WTC11 (cell line): ENCODE measurements around the gene ZER1. TPM values are rescaled to one million over a fixed set of nuclear protein-coding genes. Genes with fewer than 3 reads are reported as not detected.

ENCODE experiments used
- ATAC-seq: fragments of 200-7000 bp; cut with Tn5 transposase; 2 replicates; pipeline ENCODE4 v1.10.0; 2021; ENCODE audit warnings: mild to moderate bottlenecking, moderate library complexity
- CTCF ChIA-PET: fragments of 300-600 bp; sonication (Branson Sonifier 250); formaldehyde crosslinking; loops from one replicate; lab custom pipeline; 2021; ENCODE audit warnings: antibody characterized with exemption; lab: Charles Lee
- POLR2A ChIA-PET: fragments of 350-600 bp; sonication (Branson Sonifier 250); formaldehyde crosslinking; loops from one replicate; lab custom pipeline; 2021; ENCODE audit warnings: antibody characterized with exemption; lab: Charles Lee
- DNase-seq: peaks from one replicate; pipeline ENCODE4 v3.0.0; 2021; ENCODE audit warnings: low spot score
- H3K27ac Mint-ChIP-seq: 2 replicates; pipeline ENCODE4 v1.8.0; 2021; ENCODE audit warnings: mixed read lengths
- H3K27me3 Mint-ChIP-seq: 2 replicates; pipeline ENCODE4 v1.8.0; 2021; ENCODE audit warnings: low read depth, mild to moderate bottlenecking, moderate library complexity, mixed read lengths
- H3K36me3 Mint-ChIP-seq: 2 replicates; pipeline ENCODE4 v1.8.0; 2021; ENCODE audit warnings: mixed read lengths
- H3K4me1 Mint-ChIP-seq: 2 replicates; pipeline ENCODE4 v1.8.0; 2022; ENCODE audit warnings: mixed read lengths
- H3K4me3 Mint-ChIP-seq: 2 replicates; pipeline ENCODE4 v1.8.0; 2021; ENCODE audit warnings: mild to moderate bottlenecking, moderate library complexity, mixed read lengths
- H3K9me3 Mint-ChIP-seq: 2 replicates; pipeline ENCODE4 v1.8.0; 2021; ENCODE audit warnings: mixed read lengths
- ATF1 ChIP-seq: sonication (generic); formaldehyde crosslinking; IDR thresholded peaks from 2 replicates; pipeline ENCODE4 v1.8.1; 2023; ENCODE audit warnings: mild to moderate bottlenecking, moderate library complexity, missing genetic modification reagents
- CBFB ChIP-seq: sonication (generic); formaldehyde crosslinking; IDR thresholded peaks from 2 replicates; pipeline ENCODE4 v1.8.1; 2022; ENCODE audit warnings: mild to moderate bottlenecking, low read depth, missing genetic modification reagents
- GRHL2 ChIP-seq: fragments of 250-450 bp; sonication (Bioruptor Pico); IDR thresholded peaks from 2 replicates; pipeline ENCODE4 v1.8.0; 2022; ENCODE audit warnings: mild to moderate bottlenecking, moderate library complexity; ENCODE audit not compliant: insufficient replicate concordance, severe bottlenecking
- IRF2 ChIP-seq: sonication (generic); formaldehyde crosslinking; IDR thresholded peaks from 2 replicates; pipeline ENCODE4 v1.8.0; 2022; ENCODE audit warnings: low read depth, missing genetic modification reagents, borderline replicate concordance
- JAZF1 ChIP-seq: fragments of 250-450 bp; sonication (Bioruptor Pico); IDR thresholded peaks from 2 replicates; pipeline ENCODE4 v1.9.0; 2021; ENCODE audit warnings: moderate library complexity, mild to moderate bottlenecking, inconsistent platforms
- SMAD4 ChIP-seq: sonication (generic); formaldehyde crosslinking; IDR thresholded peaks from 2 replicates; pipeline ENCODE4 v1.8.0; 2022; ENCODE audit warnings: mild to moderate bottlenecking, missing genetic modification reagents
- TEAD4 ChIP-seq: sonication (generic); formaldehyde crosslinking; IDR thresholded peaks from 2 replicates; pipeline ENCODE4 v1.8.0; 2022; ENCODE audit warnings: mild to moderate bottlenecking, missing genetic modification reagents
- ZNF138 ChIP-seq: sonication (generic); formaldehyde crosslinking; conservative IDR thresholded peaks from 2 replicates; pipeline ENCODE4 v1.8.1; 2022; ENCODE audit warnings: mild to moderate bottlenecking, moderate library complexity, missing genetic modification reagents
- ZNF219 ChIP-seq: sonication (generic); formaldehyde crosslinking; IDR thresholded peaks from 2 replicates; pipeline ENCODE4 v1.8.0; 2023; ENCODE audit warnings: missing genetic modification reagents, mild to moderate bottlenecking, borderline replicate concordance
- ZNF232 ChIP-seq: sonication (generic); formaldehyde crosslinking; IDR thresholded peaks from 2 replicates; pipeline ENCODE4 v1.8.0; 2022; ENCODE audit warnings: mild to moderate bottlenecking, missing genetic modification reagents
- ZNF416 ChIP-seq: fragments of 250-450 bp; sonication (Bioruptor Pico); IDR thresholded peaks from 2 replicates; pipeline ENCODE4 v1.9.0; 2021; ENCODE audit warnings: mild to moderate bottlenecking, inconsistent platforms
- total RNA-seq: library from RNA; stranded (reverse); gene quantifications from 3 replicates; pipeline ENCODE4 v1.2.3, GENCODE V29; 2021
- TF ChIP-seq, protein P1 (sequence below): sonication (generic); formaldehyde crosslinking; IDR thresholded peaks from 2 replicates; pipeline ENCODE4 v1.8.1; 2023; ENCODE audit warnings: mild to moderate bottlenecking, missing genetic modification reagents
- TF ChIP-seq, protein P2 (sequence below): sonication (generic); formaldehyde crosslinking; IDR thresholded peaks from 2 replicates; pipeline ENCODE4 v1.8.1; 2022; ENCODE audit warnings: low read depth, missing genetic modification reagents, borderline replicate concordance
- TF ChIP-seq, protein P3 (sequence below): sonication (generic); formaldehyde crosslinking; conservative IDR thresholded peaks from 2 replicates; pipeline ENCODE4 v1.8.1; 2022; ENCODE audit warnings: mild to moderate bottlenecking, missing genetic modification reagents
- TF ChIP-seq, protein P4 (sequence below): fragments of 200-600 bp; IDR thresholded peaks from 2 replicates; pipeline ENCODE4 v1.8.0; 2022; ENCODE audit warnings: antibody characterized with exemption
- TF ChIP-seq, protein P5 (sequence below): sonication (generic); formaldehyde crosslinking; IDR thresholded peaks from 2 replicates; pipeline ENCODE4 v1.8.0; 2022; ENCODE audit warnings: missing genetic modification reagents
- TF ChIP-seq, protein P6 (sequence below): sonication (generic); formaldehyde crosslinking; IDR thresholded peaks from 2 replicates; pipeline ENCODE4 v1.8.1; 2023; ENCODE audit warnings: mild to moderate bottlenecking, missing genetic modification reagents, borderline replicate concordance
- TF ChIP-seq, protein P7 (sequence below): sonication (generic); formaldehyde crosslinking; IDR thresholded peaks from 2 replicates; pipeline ENCODE4 v1.8.0; 2022; ENCODE audit warnings: mild to moderate bottlenecking, missing genetic modification reagents
- TF ChIP-seq, protein P8 (sequence below): sonication (generic); formaldehyde crosslinking; IDR thresholded peaks from 2 replicates; pipeline ENCODE4 v1.8.0; 2022; ENCODE audit warnings: mild to moderate bottlenecking, missing genetic modification reagents

ZER1 gene
- total RNA-seq, 1 experiment from 2014 or later = 23.8 TPM

DNA sequence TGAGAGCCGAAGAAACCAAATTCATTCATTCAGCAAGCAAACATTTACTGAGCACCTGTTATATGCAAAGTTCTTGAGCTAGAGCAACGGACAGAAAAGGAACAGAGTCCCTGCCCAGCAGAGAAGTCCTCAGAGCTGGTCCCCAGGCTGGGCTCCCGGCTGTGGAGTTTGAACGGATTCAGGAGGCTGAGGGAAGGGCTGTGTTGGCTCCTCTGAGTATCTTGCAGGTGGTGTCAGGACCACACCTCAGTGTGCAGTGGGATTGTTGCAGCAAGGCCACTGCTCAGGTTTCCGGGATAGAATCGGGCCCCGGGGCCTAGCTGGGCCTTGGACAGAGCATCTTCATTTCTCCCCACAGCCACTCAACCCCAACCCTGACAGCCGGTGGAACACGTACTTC, 20.4 kb upstream of the ZER1 start:
- Mint-ChIP-seq H3K36me3 (peaks cover 9% of the 10 kb centered on the region), H3K27ac (no peak overlapping the region), H3K9me3 (no peaks in the 10 kb centered on the region), H3K4me1 (peaks cover 7% of the 10 kb centered on the region; the same call in 1 of the 2 replicates), H3K27me3 (no peaks in the 10 kb centered on the region), H3K4me3 (no peak overlapping the region)
- CTCF ChIA-PET = no interaction called here
- DNase-seq = no peak
- ATAC-seq = no peak
- POLR2A ChIA-PET = no interaction called here
- TF ChIP-seq, protein P1, sequence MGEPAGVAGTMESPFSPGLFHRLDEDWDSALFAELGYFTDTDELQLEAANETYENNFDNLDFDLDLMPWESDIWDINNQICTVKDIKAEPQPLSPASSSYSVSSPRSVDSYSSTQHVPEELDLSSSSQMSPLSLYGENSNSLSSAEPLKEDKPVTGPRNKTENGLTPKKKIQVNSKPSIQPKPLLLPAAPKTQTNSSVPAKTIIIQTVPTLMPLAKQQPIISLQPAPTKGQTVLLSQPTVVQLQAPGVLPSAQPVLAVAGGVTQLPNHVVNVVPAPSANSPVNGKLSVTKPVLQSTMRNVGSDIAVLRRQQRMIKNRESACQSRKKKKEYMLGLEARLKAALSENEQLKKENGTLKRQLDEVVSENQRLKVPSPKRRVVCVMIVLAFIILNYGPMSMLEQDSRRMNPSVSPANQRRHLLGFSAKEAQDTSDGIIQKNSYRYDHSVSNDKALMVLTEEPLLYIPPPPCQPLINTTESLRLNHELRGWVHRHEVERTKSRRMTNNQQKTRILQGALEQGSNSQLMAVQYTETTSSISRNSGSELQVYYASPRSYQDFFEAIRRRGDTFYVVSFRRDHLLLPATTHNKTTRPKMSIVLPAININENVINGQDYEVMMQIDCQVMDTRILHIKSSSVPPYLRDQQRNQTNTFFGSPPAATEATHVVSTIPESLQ (CRISPR knock-in tag) = no peak
- TF ChIP-seq ZNF219 (CRISPR knock-in tag) = no peak
- TF ChIP-seq IRF2 (CRISPR knock-in tag) = no peak

DNA sequence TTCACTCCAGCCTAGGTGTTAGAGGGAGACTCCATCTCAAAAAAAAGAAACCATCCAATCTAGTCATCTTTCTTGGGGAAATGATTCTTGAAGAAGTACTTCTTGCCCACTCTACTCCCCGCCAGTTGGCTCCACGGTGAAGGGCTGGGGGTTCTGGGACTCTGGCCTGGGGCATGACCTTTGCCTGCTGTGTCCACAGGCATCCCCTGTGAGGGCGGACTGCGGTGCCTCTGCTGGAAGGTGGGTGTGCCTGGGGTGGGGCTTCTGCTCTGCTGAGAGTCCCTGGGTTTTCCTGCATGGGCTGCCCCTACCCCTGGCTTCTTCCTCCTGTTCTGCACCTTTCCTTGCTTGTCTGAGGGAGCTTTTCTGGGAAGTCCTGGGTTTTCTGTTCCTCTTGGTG, 18.8 kb upstream of the ZER1 start:
- POLR2A ChIA-PET = no interaction called here
- Mint-ChIP-seq H3K4me1 (peaks cover 7% of the 10 kb centered on the region; the same call in 1 of the 2 replicates), H3K36me3 (peaks cover 9% of the 10 kb centered on the region), H3K4me3 (no peak overlapping the region), H3K27me3 (no peaks in the 10 kb centered on the region), H3K9me3 (no peaks in the 10 kb centered on the region), H3K27ac (no peak overlapping the region)
- no peak for DNase-seq
- ATAC-seq = no peak
- CTCF ChIA-PET = no interaction called here
- TF ChIP-seq, protein P2, sequence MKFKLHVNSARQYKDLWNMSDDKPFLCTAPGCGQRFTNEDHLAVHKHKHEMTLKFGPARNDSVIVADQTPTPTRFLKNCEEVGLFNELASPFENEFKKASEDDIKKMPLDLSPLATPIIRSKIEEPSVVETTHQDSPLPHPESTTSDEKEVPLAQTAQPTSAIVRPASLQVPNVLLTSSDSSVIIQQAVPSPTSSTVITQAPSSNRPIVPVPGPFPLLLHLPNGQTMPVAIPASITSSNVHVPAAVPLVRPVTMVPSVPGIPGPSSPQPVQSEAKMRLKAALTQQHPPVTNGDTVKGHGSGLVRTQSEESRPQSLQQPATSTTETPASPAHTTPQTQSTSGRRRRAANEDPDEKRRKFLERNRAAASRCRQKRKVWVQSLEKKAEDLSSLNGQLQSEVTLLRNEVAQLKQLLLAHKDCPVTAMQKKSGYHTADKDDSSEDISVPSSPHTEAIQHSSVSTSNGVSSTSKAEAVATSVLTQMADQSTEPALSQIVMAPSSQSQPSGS = no peak
- TF ChIP-seq, protein P3, sequence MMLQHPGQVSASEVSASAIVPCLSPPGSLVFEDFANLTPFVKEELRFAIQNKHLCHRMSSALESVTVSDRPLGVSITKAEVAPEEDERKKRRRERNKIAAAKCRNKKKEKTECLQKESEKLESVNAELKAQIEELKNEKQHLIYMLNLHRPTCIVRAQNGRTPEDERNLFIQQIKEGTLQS (CRISPR knock-in tag) = no peak
- no peak for TF ChIP-seq ZNF138 (CRISPR knock-in tag)
- no peak for TF ChIP-seq SMAD4
- TF ChIP-seq ZNF232 (CRISPR knock-in tag) = no peak
- TF ChIP-seq, protein P4, sequence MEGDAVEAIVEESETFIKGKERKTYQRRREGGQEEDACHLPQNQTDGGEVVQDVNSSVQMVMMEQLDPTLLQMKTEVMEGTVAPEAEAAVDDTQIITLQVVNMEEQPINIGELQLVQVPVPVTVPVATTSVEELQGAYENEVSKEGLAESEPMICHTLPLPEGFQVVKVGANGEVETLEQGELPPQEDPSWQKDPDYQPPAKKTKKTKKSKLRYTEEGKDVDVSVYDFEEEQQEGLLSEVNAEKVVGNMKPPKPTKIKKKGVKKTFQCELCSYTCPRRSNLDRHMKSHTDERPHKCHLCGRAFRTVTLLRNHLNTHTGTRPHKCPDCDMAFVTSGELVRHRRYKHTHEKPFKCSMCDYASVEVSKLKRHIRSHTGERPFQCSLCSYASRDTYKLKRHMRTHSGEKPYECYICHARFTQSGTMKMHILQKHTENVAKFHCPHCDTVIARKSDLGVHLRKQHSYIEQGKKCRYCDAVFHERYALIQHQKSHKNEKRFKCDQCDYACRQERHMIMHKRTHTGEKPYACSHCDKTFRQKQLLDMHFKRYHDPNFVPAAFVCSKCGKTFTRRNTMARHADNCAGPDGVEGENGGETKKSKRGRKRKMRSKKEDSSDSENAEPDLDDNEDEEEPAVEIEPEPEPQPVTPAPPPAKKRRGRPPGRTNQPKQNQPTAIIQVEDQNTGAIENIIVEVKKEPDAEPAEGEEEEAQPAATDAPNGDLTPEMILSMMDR = no peak
- TF ChIP-seq, protein P5, sequence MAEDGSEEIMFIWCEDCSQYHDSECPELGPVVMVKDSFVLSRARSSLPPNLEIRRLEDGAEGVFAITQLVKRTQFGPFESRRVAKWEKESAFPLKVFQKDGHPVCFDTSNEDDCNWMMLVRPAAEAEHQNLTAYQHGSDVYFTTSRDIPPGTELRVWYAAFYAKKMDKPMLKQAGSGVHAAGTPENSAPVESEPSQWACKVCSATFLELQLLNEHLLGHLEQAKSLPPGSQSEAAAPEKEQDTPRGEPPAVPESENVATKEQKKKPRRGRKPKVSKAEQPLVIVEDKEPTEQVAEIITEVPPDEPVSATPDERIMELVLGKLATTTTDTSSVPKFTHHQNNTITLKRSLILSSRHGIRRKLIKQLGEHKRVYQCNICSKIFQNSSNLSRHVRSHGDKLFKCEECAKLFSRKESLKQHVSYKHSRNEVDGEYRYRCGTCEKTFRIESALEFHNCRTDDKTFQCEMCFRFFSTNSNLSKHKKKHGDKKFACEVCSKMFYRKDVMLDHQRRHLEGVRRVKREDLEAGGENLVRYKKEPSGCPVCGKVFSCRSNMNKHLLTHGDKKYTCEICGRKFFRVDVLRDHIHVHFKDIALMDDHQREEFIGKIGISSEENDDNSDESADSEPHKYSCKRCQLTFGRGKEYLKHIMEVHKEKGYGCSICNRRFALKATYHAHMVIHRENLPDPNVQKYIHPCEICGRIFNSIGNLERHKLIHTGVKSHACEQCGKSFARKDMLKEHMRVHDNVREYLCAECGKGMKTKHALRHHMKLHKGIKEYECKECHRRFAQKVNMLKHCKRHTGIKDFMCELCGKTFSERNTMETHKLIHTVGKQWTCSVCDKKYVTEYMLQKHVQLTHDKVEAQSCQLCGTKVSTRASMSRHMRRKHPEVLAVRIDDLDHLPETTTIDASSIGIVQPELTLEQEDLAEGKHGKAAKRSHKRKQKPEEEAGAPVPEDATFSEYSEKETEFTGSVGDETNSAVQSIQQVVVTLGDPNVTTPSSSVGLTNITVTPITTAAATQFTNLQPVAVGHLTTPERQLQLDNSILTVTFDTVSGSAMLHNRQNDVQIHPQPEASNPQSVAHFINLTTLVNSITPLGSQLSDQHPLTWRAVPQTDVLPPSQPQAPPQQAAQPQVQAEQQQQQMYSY = no peak
- TF ChIP-seq, protein P6, sequence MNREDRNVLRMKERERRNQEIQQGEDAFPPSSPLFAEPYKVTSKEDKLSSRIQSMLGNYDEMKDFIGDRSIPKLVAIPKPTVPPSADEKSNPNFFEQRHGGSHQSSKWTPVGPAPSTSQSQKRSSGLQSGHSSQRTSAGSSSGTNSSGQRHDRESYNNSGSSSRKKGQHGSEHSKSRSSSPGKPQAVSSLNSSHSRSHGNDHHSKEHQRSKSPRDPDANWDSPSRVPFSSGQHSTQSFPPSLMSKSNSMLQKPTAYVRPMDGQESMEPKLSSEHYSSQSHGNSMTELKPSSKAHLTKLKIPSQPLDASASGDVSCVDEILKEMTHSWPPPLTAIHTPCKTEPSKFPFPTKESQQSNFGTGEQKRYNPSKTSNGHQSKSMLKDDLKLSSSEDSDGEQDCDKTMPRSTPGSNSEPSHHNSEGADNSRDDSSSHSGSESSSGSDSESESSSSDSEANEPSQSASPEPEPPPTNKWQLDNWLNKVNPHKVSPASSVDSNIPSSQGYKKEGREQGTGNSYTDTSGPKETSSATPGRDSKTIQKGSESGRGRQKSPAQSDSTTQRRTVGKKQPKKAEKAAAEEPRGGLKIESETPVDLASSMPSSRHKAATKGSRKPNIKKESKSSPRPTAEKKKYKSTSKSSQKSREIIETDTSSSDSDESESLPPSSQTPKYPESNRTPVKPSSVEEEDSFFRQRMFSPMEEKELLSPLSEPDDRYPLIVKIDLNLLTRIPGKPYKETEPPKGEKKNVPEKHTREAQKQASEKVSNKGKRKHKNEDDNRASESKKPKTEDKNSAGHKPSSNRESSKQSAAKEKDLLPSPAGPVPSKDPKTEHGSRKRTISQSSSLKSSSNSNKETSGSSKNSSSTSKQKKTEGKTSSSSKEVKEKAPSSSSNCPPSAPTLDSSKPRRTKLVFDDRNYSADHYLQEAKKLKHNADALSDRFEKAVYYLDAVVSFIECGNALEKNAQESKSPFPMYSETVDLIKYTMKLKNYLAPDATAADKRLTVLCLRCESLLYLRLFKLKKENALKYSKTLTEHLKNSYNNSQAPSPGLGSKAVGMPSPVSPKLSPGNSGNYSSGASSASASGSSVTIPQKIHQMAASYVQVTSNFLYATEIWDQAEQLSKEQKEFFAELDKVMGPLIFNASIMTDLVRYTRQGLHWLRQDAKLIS (CRISPR knock-in tag) = no peak
- TF ChIP-seq TEAD4 (CRISPR knock-in tag) = no peak
- no peak for TF ChIP-seq GRHL2 (CRISPR knock-in tag)
- TF ChIP-seq, protein P7, sequence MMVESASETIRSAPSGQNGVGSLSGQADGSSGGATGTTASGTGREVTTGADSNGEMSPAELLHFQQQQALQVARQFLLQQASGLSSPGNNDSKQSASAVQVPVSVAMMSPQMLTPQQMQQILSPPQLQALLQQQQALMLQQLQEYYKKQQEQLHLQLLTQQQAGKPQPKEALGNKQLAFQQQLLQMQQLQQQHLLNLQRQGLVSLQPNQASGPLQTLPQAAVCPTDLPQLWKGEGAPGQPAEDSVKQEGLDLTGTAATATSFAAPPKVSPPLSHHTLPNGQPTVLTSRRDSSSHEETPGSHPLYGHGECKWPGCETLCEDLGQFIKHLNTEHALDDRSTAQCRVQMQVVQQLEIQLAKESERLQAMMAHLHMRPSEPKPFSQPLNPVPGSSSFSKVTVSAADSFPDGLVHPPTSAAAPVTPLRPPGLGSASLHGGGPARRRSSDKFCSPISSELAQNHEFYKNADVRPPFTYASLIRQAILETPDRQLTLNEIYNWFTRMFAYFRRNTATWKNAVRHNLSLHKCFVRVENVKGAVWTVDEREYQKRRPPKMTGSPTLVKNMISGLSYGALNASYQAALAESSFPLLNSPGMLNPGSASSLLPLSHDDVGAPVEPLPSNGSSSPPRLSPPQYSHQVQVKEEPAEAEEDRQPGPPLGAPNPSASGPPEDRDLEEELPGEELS = no peak
- no peak for TF ChIP-seq ZNF416 (CRISPR knock-in tag)
- TF ChIP-seq, protein P8, sequence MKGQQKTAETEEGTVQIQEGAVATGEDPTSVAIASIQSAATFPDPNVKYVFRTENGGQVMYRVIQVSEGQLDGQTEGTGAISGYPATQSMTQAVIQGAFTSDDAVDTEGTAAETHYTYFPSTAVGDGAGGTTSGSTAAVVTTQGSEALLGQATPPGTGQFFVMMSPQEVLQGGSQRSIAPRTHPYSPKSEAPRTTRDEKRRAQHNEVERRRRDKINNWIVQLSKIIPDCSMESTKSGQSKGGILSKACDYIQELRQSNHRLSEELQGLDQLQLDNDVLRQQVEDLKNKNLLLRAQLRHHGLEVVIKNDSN = no peak
- no peak for TF ChIP-seq ATF1 (CRISPR knock-in tag)
- TF ChIP-seq JAZF1 = no peak
- TF ChIP-seq IRF2 (CRISPR knock-in tag) = no peak
- no peak for TF ChIP-seq CBFB
